ENCODE results near the gene BACH2. TPM values are rescaled to one million over a fixed set of nuclear protein-coding genes. Genes with fewer than 3 reads are reported as not detected.

BACH2 gene
- total RNA-seq, 1 donor from 2014 or later, result 88.8 TPM

DNA sequence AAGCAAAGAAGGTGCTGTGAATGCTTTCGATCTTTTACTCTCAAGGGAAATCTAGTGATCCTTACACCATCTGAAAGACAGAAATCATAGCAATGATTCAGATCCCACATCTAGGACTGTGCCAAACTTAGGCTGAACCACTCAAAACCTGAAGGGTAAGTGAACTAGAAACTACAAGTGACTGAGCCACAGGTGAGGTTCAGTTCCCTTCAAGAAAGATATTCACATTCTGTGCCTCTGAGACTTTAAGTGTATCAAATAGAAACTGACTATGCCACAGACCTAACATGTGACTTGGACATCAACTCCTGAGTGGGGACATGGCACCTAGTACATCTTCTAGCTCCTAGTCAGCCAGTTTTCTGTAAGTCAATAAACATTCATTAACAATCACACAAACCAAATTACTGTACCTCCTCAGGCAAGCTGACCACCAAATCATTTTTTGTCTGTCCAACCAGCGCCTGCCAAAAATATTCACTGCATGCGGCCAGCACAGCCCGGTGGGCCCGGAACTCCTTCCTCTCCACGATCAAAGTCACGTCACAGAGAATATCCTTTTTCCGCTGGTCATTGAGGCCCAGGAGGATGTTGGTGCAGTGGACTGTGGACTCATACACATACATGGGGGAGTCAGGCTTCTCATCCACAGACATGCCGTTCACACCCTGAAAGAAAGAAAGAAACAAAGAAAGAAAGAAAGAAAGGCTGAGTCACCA lies 288.3 kb downstream of the BACH2 start:
- no peak for DNase-seq (ENCODE audit: low spot score)
- H3K36me3 Mint-ChIP-seq (ENCODE audit: low read depth), result peaks cover 52% of the 10 kb centered on the region
- no peak overlapping the region for H3K4me3 Mint-ChIP-seq (ENCODE audit: low read depth)
- intact Hi-C loops (cut with micrococcal nuclease), result loop anchor here (1.0 to 2.0 kb wide), 4 partner anchors 17 to 70 kb away; no protein-coding TSS in a partner anchor
- no peaks in the 10 kb centered on the region for H3K9me3 Mint-ChIP-seq
- peak overlapping the region; percentile 62 for H3K27ac Mint-ChIP-seq
- H3K27me3 Mint-ChIP-seq (ENCODE audit: low read depth), result no peaks in the 10 kb centered on the region
- peaks cover 30% of the 10 kb centered on the region for H3K4me1 Mint-ChIP-seq (ENCODE audit: low read depth)

- intact Hi-C loops (cut with micrococcal nuclease), result no loop called here
- no peaks in the 10 kb centered on the region for H3K9me3 Mint-ChIP-seq
- no peak for DNase-seq (ENCODE audit: low spot score)
- peaks cover 23% of the 10 kb centered on the region for H3K4me1 Mint-ChIP-seq (ENCODE audit: low read depth)
- H3K27ac Mint-ChIP-seq, result peak overlapping the region; percentile 8
- H3K36me3 Mint-ChIP-seq (ENCODE audit: low read depth), result peaks cover 27% of the 10 kb centered on the region
- no peaks in the 10 kb centered on the region for H3K27me3 Mint-ChIP-seq (ENCODE audit: low read depth)
- no peak overlapping the region for H3K4me3 Mint-ChIP-seq (ENCODE audit: low read depth)
These were observed 291.4 kb downstream of the BACH2 start for GRCh38 chr6:90005048-90005827.

GRCh38 chr6:90004511-90004910 lies 292.1 kb downstream of the BACH2 start:
- Mint-ChIP-seq H3K4me3 (ENCODE audit: low read depth) (no peak overlapping the region), H3K27ac (no peak overlapping the region), H3K9me3 (no peaks in the 10 kb centered on the region), H3K4me1 (ENCODE audit: low read depth) (peaks cover 22% of the 10 kb centered on the region), H3K27me3 (ENCODE audit: low read depth) (no peaks in the 10 kb centered on the region), H3K36me3 (ENCODE audit: low read depth) (peaks cover 24% of the 10 kb centered on the region)
- intact Hi-C loops (cut with micrococcal nuclease), result no loop called here
- no peak for DNase-seq (ENCODE audit: low spot score)

GRCh38 chr6:90003941-90004340 lies 292.7 kb downstream of the BACH2 start:
- H3K27ac Mint-ChIP-seq, result no peak overlapping the region
- no peaks in the 10 kb centered on the region for H3K27me3 Mint-ChIP-seq (ENCODE audit: low read depth)
- peaks cover 18% of the 10 kb centered on the region for H3K4me1 Mint-ChIP-seq (ENCODE audit: low read depth)
- H3K36me3 Mint-ChIP-seq (ENCODE audit: low read depth), result peaks cover 19% of the 10 kb centered on the region
- H3K9me3 Mint-ChIP-seq, result no peaks in the 10 kb centered on the region
- intact Hi-C loops (cut with micrococcal nuclease), result no loop called here
- DNase-seq (ENCODE audit: low spot score), result no peak
- no peak overlapping the region for H3K4me3 Mint-ChIP-seq (ENCODE audit: low read depth)

GRCh38 chr6:90003069-90003795 lies 293.4 kb downstream of the BACH2 start:
- Mint-ChIP-seq H3K4me3 (ENCODE audit: low read depth) (no peak overlapping the region), H3K36me3 (ENCODE audit: low read depth) (peaks cover 12% of the 10 kb centered on the region), H3K27me3 (ENCODE audit: low read depth) (no peaks in the 10 kb centered on the region), H3K4me1 (ENCODE audit: low read depth) (peaks cover 11% of the 10 kb centered on the region), H3K27ac (no peak overlapping the region), H3K9me3 (no peaks in the 10 kb centered on the region)
- intact Hi-C loops (cut with micrococcal nuclease), result no loop called here
- no peak for DNase-seq (ENCODE audit: low spot score)

DNA sequence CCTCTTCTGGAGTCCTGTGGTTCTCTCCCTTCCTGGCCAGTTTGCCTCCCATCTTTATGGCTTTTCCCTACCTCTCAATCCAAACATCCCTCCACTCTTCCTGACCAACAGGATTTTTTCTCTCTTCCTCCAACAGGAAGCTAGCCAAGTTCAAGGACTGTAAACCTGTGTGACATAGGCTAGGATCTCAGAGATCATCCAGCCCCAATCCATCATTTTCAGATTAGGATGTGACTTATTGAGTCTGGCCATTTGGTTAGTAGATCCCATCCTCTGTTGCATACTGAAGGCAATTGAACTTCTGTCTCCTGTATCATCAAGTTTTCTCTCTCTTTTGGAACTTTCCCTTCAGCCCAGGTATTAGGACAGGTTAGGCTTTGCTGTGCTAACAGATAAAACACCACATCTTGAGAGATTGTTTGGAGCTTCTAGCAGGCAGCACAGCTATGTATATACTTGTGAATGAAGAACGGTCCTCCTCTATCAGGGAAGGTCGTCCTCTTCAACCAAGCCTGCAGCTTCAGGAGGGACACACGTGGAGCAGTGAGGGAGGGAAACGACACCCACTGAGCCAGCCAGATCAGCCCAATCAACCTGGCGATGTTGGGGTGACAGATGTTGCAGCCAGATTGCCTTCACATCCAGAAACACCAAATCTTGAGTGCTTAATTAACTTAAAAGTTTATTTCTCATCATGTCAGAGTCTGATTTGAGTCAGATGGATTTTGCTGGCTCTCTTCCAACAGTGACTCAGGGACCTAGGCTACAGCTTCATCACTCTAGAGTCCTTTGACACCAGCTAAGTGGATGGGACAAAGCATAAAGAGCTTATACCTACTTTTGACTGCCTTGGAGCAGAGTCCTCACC lies 295.5 kb downstream of the BACH2 start:
- no peaks in the 10 kb centered on the region for H3K27me3 Mint-ChIP-seq (ENCODE audit: low read depth)
- peaks cover 16% of the 10 kb centered on the region for H3K4me1 Mint-ChIP-seq (ENCODE audit: low read depth)
- intact Hi-C loops (cut with micrococcal nuclease), result no loop called here
- no peaks in the 10 kb centered on the region for H3K9me3 Mint-ChIP-seq
- H3K27ac Mint-ChIP-seq, result no peak overlapping the region
- no peak for DNase-seq (ENCODE audit: low spot score)
- peaks cover 16% of the 10 kb centered on the region for H3K36me3 Mint-ChIP-seq (ENCODE audit: low read depth)
- H3K4me3 Mint-ChIP-seq (ENCODE audit: low read depth), result no peak overlapping the region

GRCh38 chr6:89999945-90000825 lies 296.5 kb downstream of the BACH2 start:
- Mint-ChIP-seq H3K4me1 (ENCODE audit: low read depth) (peaks cover 15% of the 10 kb centered on the region), H3K27ac (peak overlapping the region; percentile 11), H3K36me3 (ENCODE audit: low read depth) (peaks cover 25% of the 10 kb centered on the region), H3K9me3 (no peaks in the 10 kb centered on the region), H3K4me3 (ENCODE audit: low read depth) (no peak overlapping the region), H3K27me3 (ENCODE audit: low read depth) (no peaks in the 10 kb centered on the region)
- intact Hi-C loops (cut with micrococcal nuclease), result no loop called here
- DNase-seq (ENCODE audit: low spot score), result no peak

- Mint-ChIP-seq H3K4me3 (ENCODE audit: low read depth) (no peak overlapping the region), H3K27me3 (ENCODE audit: low read depth) (no peaks in the 10 kb centered on the region), H3K27ac (no peak overlapping the region), H3K36me3 (ENCODE audit: low read depth) (peaks cover 34% of the 10 kb centered on the region), H3K9me3 (no peaks in the 10 kb centered on the region), H3K4me1 (ENCODE audit: low read depth) (peaks cover 17% of the 10 kb centered on the region)
- intact Hi-C loops (cut with micrococcal nuclease), result no loop called here
- no peak for DNase-seq (ENCODE audit: low spot score)
These were observed 297.5 kb downstream of the BACH2 start for GRCh38 chr6:89999154-89999553.

GRCh38 chr6:89997456-89998445 lies 298.9 kb downstream of the BACH2 start:
- no peaks in the 10 kb centered on the region for H3K9me3 Mint-ChIP-seq
- H3K36me3 Mint-ChIP-seq (ENCODE audit: low read depth), result peaks cover 40% of the 10 kb centered on the region
- H3K27me3 Mint-ChIP-seq (ENCODE audit: low read depth), result no peaks in the 10 kb centered on the region
- H3K27ac Mint-ChIP-seq, result no peak overlapping the region
- intact Hi-C loops (cut with micrococcal nuclease), result no loop called here
- H3K4me3 Mint-ChIP-seq (ENCODE audit: low read depth), result no peak overlapping the region
- DNase-seq (ENCODE audit: low spot score), result no peak
- peaks cover 23% of the 10 kb centered on the region for H3K4me1 Mint-ChIP-seq (ENCODE audit: low read depth)

DNA sequence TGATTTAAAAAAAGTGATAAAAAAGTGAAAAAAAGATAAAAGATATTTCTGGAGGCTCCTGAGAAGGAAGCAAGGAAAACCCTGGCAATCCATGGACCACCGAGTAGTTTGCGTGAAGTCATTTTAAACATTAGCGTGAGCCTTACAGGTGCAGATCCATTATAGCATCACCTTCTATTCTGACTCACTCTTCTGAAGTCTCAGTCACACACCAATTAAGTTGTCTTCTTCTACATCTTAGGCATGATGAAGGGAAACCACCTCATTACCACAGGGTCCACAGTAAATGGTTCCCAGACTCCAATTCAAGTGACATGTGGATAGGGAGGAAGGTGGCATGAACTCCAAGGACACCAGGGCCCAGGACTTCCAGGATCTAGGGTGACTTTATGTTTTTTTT lies 303.2 kb downstream of the BACH2 start:
- H3K4me3 Mint-ChIP-seq (ENCODE audit: low read depth), result no peak overlapping the region
- H3K36me3 Mint-ChIP-seq (ENCODE audit: low read depth), result peaks cover 83% of the 10 kb centered on the region
- no peaks in the 10 kb centered on the region for H3K9me3 Mint-ChIP-seq
- intact Hi-C loops (cut with micrococcal nuclease), result no loop called here
- peaks cover 51% of the 10 kb centered on the region for H3K4me1 Mint-ChIP-seq (ENCODE audit: low read depth)
- no peak overlapping the region for H3K27ac Mint-ChIP-seq
- no peak for DNase-seq (ENCODE audit: low spot score)
- H3K27me3 Mint-ChIP-seq (ENCODE audit: low read depth), result no peaks in the 10 kb centered on the region

GRCh38 chr6:89992818-89993217 lies 303.8 kb downstream of the BACH2 start:
- DNase-seq (ENCODE audit: low spot score), result no peak
- Mint-ChIP-seq H3K27me3 (ENCODE audit: low read depth) (no peaks in the 10 kb centered on the region), H3K4me3 (ENCODE audit: low read depth) (no peak overlapping the region), H3K36me3 (ENCODE audit: low read depth) (peaks cover 89% of the 10 kb centered on the region), H3K4me1 (ENCODE audit: low read depth) (peaks cover 54% of the 10 kb centered on the region), H3K27ac (no peak overlapping the region), H3K9me3 (no peaks in the 10 kb centered on the region)
- intact Hi-C loops (cut with micrococcal nuclease), result no loop called here

Measured in activated T-helper 2 cell treated with anti-CD3 and anti-CD28 coated beads, Interferon-gamma antibody, Interleukin-2, Interleukin-4, amounts not matched to agents 10 μg/mL and 5 μg/mL and 100 μg/mL, durations not matched to agents 14 hours and 24 hours and 36 hours (primary cell).